Suprapubic skin (tissue), 4 donors: ENCODE measurements around the gene FOSB. TPM values are rescaled to one million over a fixed set of nuclear protein-coding genes. Genes with fewer than 3 reads are reported as not detected.
A peak's percentile ranks its signal among the peaks of the same experiment; 100 is the strongest.

Source experiments
- DNase-seq, 2 donors: peaks; one replicate each; pipeline ENCODE4 v3.0.0-alpha.2; 2019; ENCODE audit warnings: low spot score in 2 of 2
- H3K27ac ChIP-seq: fragments of 200-600 bp; sonication (generic); one replicate; pipeline ENCODE4 v1.5.1; 2019
- H3K27me3 ChIP-seq: fragments of 200-600 bp; sonication (generic); one replicate; pipeline ENCODE4 v1.5.1; 2019
- H3K36me3 ChIP-seq: fragments of 200-600 bp; sonication (generic); one replicate; pipeline ENCODE4 v1.5.1; 2019
- H3K4me1 ChIP-seq: fragments of 200-600 bp; sonication (generic); one replicate; pipeline ENCODE4 v1.5.1; 2019
- H3K4me3 ChIP-seq: fragments of 200-600 bp; sonication (generic); one replicate; pipeline ENCODE4 v1.5.1; 2019; ENCODE audit warnings: mild to moderate bottlenecking
- H3K9me3 ChIP-seq: fragments of 200-600 bp; sonication (generic); one replicate; pipeline ENCODE4 v1.5.1; 2019
- CTCF ChIP-seq, 2 donors: fragments of 200-600 bp in 1 of 2; fragments of 450-650 bp in 1 of 2; sonication (generic) in 1 of 2; IDR thresholded peaks; one replicate each; pipeline ENCODE4 v1.5.1; 2016 to 2019; ENCODE audit warnings: antibody characterized with exemption in 2 of 2, mild to moderate bottlenecking in 1 of 2, moderate library complexity in 1 of 2
- EP300 ChIP-seq: sonication (generic); formaldehyde crosslinking; IDR thresholded peaks from one replicate; pipeline ENCODE4 v1.6.1; 2017; ENCODE audit warnings: antibody characterized with exemption
- POLR2A ChIP-seq, 2 donors: fragments of 450-650 bp; IDR thresholded peaks; one replicate each; pipeline ENCODE4 v1.6.1; 2017; ENCODE audit warnings: antibody characterized with exemption in 2 of 2, mild to moderate bottlenecking in 2 of 2, moderate library complexity in 2 of 2
- POLR2AphosphoS5 ChIP-seq, 3 donors: sonication (generic); formaldehyde crosslinking; IDR thresholded peaks; one replicate each; pipeline ENCODE4 v1.6.1; 2017; ENCODE audit warnings: antibody characterized with exemption in 3 of 3
- WGBS: methylation state at CpG from one replicate; pipeline ENCODE4 v1.1.5; 2018; 5-methylcytosine and 5-hydroxymethylcytosine counted together
- total RNA-seq, 4 donors: library from RNA; depleted of rRNA; stranded (reverse); fragments of >200 nt; gene quantifications; one replicate each; pipeline ENCODE4 v1.1.0, GENCODE V29; 2016

The FOSB gene
- total RNA-seq, result 100 to 1,000 TPM; 326 to 676 (median 518) TPM

- Histone ChIP-seq H3K4me1 (peaks cover 37% of the 10 kb centered on the region), H3K4me3 (peak within 1 kb of the TSS; percentile 89), H3K36me3 (peaks cover 4% of the 10 kb centered on the region), H3K27me3 (no peaks in the 10 kb centered on the region), H3K9me3 (no peaks in the 10 kb centered on the region), H3K27ac (peak within 1 kb of the TSS; percentile 96)
- peak; percentile 98 to 99 for DNase-seq
- 0% methylated on average over 40 of the region's 56 CpGs for WGBS
- TF ChIP-seq POLR2AphosphoS5 (IDR thresholded peaks at IDR 0.05) (peak; percentile 83 to 98 (median 90)), EP300 (peak; percentile 52), POLR2A (IDR thresholded peaks at IDR 0.05) (peak; percentile 93 to 99), CTCF (IDR thresholded peaks at IDR 0.05) (no peak)
Observed at GRCh38 chr19:45467456-45468158, at the start of gene FOSB. FOSB (plus strand) TSS chr19:45467996; CDS start chr19:45468587, 591 bp downstream.

DNA sequence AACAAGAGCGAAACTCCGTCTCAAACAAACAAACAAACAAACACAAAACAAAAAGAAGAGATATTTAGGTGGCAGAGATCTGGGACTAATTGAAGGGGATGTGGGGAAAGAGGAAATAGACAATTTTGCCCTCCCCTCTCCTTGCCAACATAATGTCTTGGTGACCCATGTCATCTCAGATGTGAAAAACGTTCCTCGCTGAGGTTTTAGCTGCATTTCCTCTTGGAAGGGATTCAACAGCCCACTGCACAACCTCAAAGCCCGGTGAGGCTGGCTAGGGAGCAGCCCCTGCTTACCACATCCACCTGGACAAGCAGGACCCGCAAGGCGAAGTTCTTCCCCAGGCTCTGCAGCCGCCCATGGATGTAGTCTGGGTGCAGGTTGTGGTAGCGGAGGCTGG is 49.0 kb upstream of the FOSB start:
- Histone ChIP-seq H3K27me3 (no peaks in the 10 kb centered on the region), H3K9me3 (no peaks in the 10 kb centered on the region), H3K27ac (no peak overlapping the region), H3K36me3 (peaks cover 69% of the 10 kb centered on the region), H3K4me1 (peaks cover 37% of the 10 kb centered on the region), H3K4me3 (no peak overlapping the region)
- 73% methylated on average over 6 of the region's 9 CpGs for WGBS
- no peak for TF ChIP-seq POLR2A (IDR thresholded peaks at IDR 0.05)
- TF ChIP-seq POLR2AphosphoS5 (IDR thresholded peaks at IDR 0.05), result no peak
- TF ChIP-seq EP300, result no peak
- no peak for TF ChIP-seq CTCF (IDR thresholded peaks at IDR 0.05)
- DNase-seq, result no peak

- DNase-seq, result no peak
- peaks cover 43% of the 10 kb centered on the region for H3K4me1 ChIP-seq
Observed at GRCh38 chr19:45419396-45419795, 48.4 kb upstream of the FOSB start.

GRCh38 chr19:45419895-45420294 is 47.9 kb upstream of the FOSB start:
- Histone ChIP-seq H3K27ac (no peak overlapping the region), H3K4me3 (no peak overlapping the region), H3K27me3 (no peaks in the 10 kb centered on the region), H3K4me1 (peaks cover 48% of the 10 kb centered on the region), H3K36me3 (peaks cover 58% of the 10 kb centered on the region), H3K9me3 (no peaks in the 10 kb centered on the region)
- no peak for DNase-seq
- TF ChIP-seq POLR2AphosphoS5 (IDR thresholded peaks at IDR 0.05) (no peak), CTCF (IDR thresholded peaks at IDR 0.05) (no peak), POLR2A (IDR thresholded peaks at IDR 0.05) (no peak), EP300 (no peak)
- WGBS, result no CpG with 5 or more reads among the region's 3 CpGs

More at GRCh38 chr19:45419396-45419795, 48.4 kb upstream of the FOSB start:
- no peaks in the 10 kb centered on the region for H3K9me3 ChIP-seq
- H3K27ac ChIP-seq, result no peak overlapping the region
- 47% methylated on average over 3 of the region's 4 CpGs for WGBS
- H3K4me3 ChIP-seq, result no peak overlapping the region
- no peaks in the 10 kb centered on the region for H3K27me3 ChIP-seq
- TF ChIP-seq EP300, result no peak
- peaks cover 63% of the 10 kb centered on the region for H3K36me3 ChIP-seq

DNA sequence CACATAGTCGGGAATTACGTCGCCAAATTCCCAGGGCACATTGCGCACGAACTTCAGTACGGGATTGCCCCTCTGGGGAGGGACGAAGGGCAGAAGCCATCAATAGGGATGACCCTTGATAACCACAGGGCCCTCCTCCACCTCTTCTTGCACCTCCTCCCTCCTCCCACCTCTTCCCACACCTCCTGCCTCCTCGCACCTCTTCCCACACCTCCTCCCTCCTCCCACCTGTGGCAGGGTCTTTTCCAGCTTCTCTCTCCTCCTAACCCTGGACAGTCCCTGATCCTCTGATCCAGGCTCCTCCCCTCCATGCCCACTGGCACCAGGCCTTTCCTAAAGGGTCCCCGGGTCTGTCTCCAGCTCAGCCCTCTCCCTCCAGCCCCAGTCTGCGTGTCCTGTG is 47.4 kb upstream of the FOSB start:
- no peaks in the 10 kb centered on the region for H3K27me3 ChIP-seq
- no peak overlapping the region for H3K27ac ChIP-seq
- no peak for DNase-seq
- H3K9me3 ChIP-seq, result no peaks in the 10 kb centered on the region
- WGBS, result 84% methylated on average over 10 of the region's 10 CpGs
- peaks cover 53% of the 10 kb centered on the region for H3K4me1 ChIP-seq
- H3K4me3 ChIP-seq, result no peak overlapping the region
- TF ChIP-seq CTCF (IDR thresholded peaks at IDR 0.05) (no peak), EP300 (no peak), POLR2AphosphoS5 (IDR thresholded peaks at IDR 0.05) (no peak), POLR2A (IDR thresholded peaks at IDR 0.05) (no peak)
- peaks cover 56% of the 10 kb centered on the region for H3K36me3 ChIP-seq
